C4-2B (cell line): ENCODE results near the gene C14orf39.

Experiments used
- H3K27ac ChIP-seq: fragments of 450-650 bp; 2 replicates; pipeline ENCODE4 v1.5.1; 2017
- ZFX ChIP-seq: fragments of 450-650 bp; IDR thresholded peaks from 2 replicates; pipeline ENCODE4 v1.6.1; 2017
- TF ChIP-seq, protein P1 (sequence below): fragments of 450-650 bp; conservative IDR thresholded peaks from 2 replicates; pipeline ENCODE4 v1.5.1; 2017; ENCODE audit warnings: mild to moderate bottlenecking

Gene C14orf39

DNA sequence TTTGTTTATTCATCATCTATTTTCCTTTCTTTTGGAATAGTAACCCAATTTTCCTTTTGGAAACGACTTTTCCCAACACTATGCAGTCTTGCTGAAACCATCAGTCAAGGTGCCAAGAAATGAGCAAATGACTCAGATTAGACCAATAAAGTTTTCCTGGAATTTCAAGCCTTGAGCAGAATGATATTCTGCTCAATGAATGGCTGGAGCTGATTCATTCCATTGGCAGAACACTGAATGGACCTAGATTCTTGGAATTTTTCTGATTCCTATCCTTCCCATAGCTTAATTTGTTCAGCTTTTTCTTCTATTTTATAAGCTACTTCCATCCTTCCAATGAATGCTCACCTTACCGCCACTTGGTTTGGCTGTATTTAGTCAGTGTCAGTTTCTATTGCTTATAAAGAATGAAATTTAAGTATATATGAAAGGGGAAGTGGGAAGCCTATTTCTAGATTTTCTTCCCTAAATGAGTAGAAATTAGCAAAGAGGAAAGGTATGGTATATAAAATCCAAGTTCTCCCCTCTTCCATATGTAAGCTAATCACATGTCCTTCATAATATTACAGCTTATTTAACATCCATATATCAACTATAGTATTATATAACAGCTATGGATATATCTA, 89.0 kb downstream of the C14orf39 start:
- TF ChIP-seq ZFX: no peak
- TF ChIP-seq, protein P1, sequence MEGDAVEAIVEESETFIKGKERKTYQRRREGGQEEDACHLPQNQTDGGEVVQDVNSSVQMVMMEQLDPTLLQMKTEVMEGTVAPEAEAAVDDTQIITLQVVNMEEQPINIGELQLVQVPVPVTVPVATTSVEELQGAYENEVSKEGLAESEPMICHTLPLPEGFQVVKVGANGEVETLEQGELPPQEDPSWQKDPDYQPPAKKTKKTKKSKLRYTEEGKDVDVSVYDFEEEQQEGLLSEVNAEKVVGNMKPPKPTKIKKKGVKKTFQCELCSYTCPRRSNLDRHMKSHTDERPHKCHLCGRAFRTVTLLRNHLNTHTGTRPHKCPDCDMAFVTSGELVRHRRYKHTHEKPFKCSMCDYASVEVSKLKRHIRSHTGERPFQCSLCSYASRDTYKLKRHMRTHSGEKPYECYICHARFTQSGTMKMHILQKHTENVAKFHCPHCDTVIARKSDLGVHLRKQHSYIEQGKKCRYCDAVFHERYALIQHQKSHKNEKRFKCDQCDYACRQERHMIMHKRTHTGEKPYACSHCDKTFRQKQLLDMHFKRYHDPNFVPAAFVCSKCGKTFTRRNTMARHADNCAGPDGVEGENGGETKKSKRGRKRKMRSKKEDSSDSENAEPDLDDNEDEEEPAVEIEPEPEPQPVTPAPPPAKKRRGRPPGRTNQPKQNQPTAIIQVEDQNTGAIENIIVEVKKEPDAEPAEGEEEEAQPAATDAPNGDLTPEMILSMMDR: no peak
- no peak overlapping the region for H3K27ac ChIP-seq
